GM23338 (cell line): ENCODE measurements around the gene RGP1. TPM values are rescaled to one million over a fixed set of nuclear protein-coding genes. Genes with fewer than 3 reads are reported as not detected.

Source experiments
- ATAC-seq: fragments of 200-7000 bp; cut with Tn5 transposase; 3 replicates; pipeline ENCODE4 v1.9.1; 2020
- DNase-seq: peaks from one replicate; pipeline ENCODE4 v3.0.0-alpha.2; 2015; ENCODE audit warnings: low spot score
- H2AFZ ChIP-seq: fragments of 200-600 bp; sonication (generic); 2 replicates; pipeline ENCODE4 v1.8.0; 2016; ENCODE audit warnings: antibody characterized with exemption, mild to moderate bottlenecking, moderate library complexity
- H3F3A ChIP-seq: fragments of 200-600 bp; sonication (generic); replicated peaks from 2 replicates; pipeline ENCODE4 v1.8.0; 2017; ENCODE audit warnings: antibody characterized with exemption, mixed run types, low read depth
- H3K27ac ChIP-seq: fragments of 200-600 bp; sonication (generic); 2 replicates; pipeline ENCODE4 v1.6.1; 2016; ENCODE audit warnings: low read depth
- H3K27me3 ChIP-seq: fragments of 200-600 bp; sonication (generic); 2 replicates; pipeline ENCODE4 v1.8.0; 2016; ENCODE audit warnings: mild to moderate bottlenecking, mixed run types, moderate library complexity; ENCODE audit not compliant: insufficient read depth
- H3K36me3 ChIP-seq: fragments of 200-600 bp; sonication (generic); 2 replicates; pipeline ENCODE4 v1.8.0; 2016; ENCODE audit warnings: mild to moderate bottlenecking; ENCODE audit not compliant: insufficient read depth
- H3K4me1 ChIP-seq: fragments of 200-600 bp; sonication (generic); 2 replicates; pipeline ENCODE4 v1.8.0; 2016; ENCODE audit warnings: mild to moderate bottlenecking, moderate library complexity; ENCODE audit not compliant: insufficient read depth
- H3K4me2 ChIP-seq: fragments of 200-600 bp; sonication (generic); 2 replicates; pipeline ENCODE4 v1.7.1; 2017; ENCODE audit warnings: mixed run types
- H3K4me3 ChIP-seq: fragments of 200-600 bp; sonication (generic); 2 replicates; pipeline ENCODE4 v1.6.1; 2016; ENCODE audit warnings: mixed run types
- H3K79me2 ChIP-seq: fragments of 200-600 bp; sonication (generic); replicated peaks from 2 replicates; pipeline ENCODE4 v1.8.0; 2017; ENCODE audit warnings: mild to moderate bottlenecking; ENCODE audit not compliant: insufficient read depth
- H3K9me2 ChIP-seq: fragments of 200-600 bp; sonication (generic); 2 replicates; pipeline ENCODE4 v1.8.0; 2017; ENCODE audit not compliant: insufficient read depth
- H4K20me1 ChIP-seq: fragments of 200-600 bp; sonication (generic); replicated peaks from 2 replicates; pipeline ENCODE4 v1.8.0; 2017; ENCODE audit warnings: mild to moderate bottlenecking; ENCODE audit not compliant: insufficient read depth
- H3K27ac Mint-ChIP-seq: 2 replicates; pipeline ENCODE4 v1.8.0; 2020; ENCODE audit warnings: inconsistent platforms, mild to moderate bottlenecking, moderate library complexity, mixed read lengths
- H3K27me3 Mint-ChIP-seq: 3 replicates; pipeline ENCODE4 v1.8.0; 2022; ENCODE audit warnings: low read depth, mild to moderate bottlenecking, moderate library complexity, mixed read lengths, inconsistent platforms; ENCODE audit not compliant: insufficient read depth, poor library complexity
- H3K36me3 Mint-ChIP-seq: 3 replicates; pipeline ENCODE4 v1.8.0; 2021; ENCODE audit warnings: low read depth, mild to moderate bottlenecking, inconsistent platforms, moderate library complexity, mixed read lengths
- H3K4me1 Mint-ChIP-seq: 3 replicates; pipeline ENCODE4 v1.8.0; 2020; ENCODE audit warnings: mild to moderate bottlenecking, inconsistent platforms, mixed read lengths
- H3K4me3 Mint-ChIP-seq: 3 replicates; pipeline ENCODE4 v1.8.0; 2021; ENCODE audit warnings: moderate library complexity, mild to moderate bottlenecking, inconsistent platforms, mixed read lengths
- H3K9me3 Mint-ChIP-seq: 3 replicates; pipeline ENCODE4 v1.8.0; 2020; ENCODE audit warnings: moderate library complexity, mild to moderate bottlenecking, inconsistent platforms, mixed read lengths
- CREB1 ChIP-seq: fragments of 250-450 bp; sonication (Bioruptor Pico); IDR thresholded peaks from 2 replicates; pipeline ENCODE4 v1.5.0; 2020; ENCODE audit warnings: low read depth, mild to moderate bottlenecking, moderate library complexity
- EZH2 ChIP-seq: fragments of 200-600 bp; sonication (generic); IDR thresholded peaks from one replicate; pipeline ENCODE4 v1.8.0; 2017; ENCODE audit warnings: antibody characterized with exemption, mild to moderate bottlenecking, low read depth; ENCODE audit not compliant: unreplicated experiment
- EZH2phosphoT487 ChIP-seq: fragments of 200-600 bp; sonication (generic); IDR thresholded peaks from one replicate; pipeline ENCODE4 v1.8.1; 2018; ENCODE audit warnings: antibody characterized with exemption; ENCODE audit not compliant: unreplicated experiment
- JUNB ChIP-seq: IDR thresholded peaks from one replicate; pipeline ENCODE4 v1.6.1; 2016; ENCODE audit warnings: antibody characterized with exemption; ENCODE audit not compliant: unreplicated experiment
- NANOG ChIP-seq: IDR thresholded peaks from 2 replicates; pipeline ENCODE4 v1.6.1; 2016; ENCODE audit warnings: antibody characterized with exemption, borderline replicate concordance
- POLR2AphosphoS5 ChIP-seq: IDR thresholded peaks from 2 replicates; pipeline ENCODE4 v1.6.1; 2016; ENCODE audit warnings: antibody characterized with exemption, low read depth
- REST ChIP-seq: IDR thresholded peaks from one replicate; pipeline ENCODE4 v1.6.1; 2018; ENCODE audit warnings: antibody characterized with exemption; ENCODE audit not compliant: unreplicated experiment
- STAT1 ChIP-seq: IDR thresholded peaks from one replicate; pipeline ENCODE4 v1.6.1; 2016; ENCODE audit warnings: antibody characterized with exemption; ENCODE audit not compliant: unreplicated experiment
- ZNF114 ChIP-seq: fragments of 250-450 bp; sonication (Bioruptor Pico); IDR thresholded peaks from 2 replicates; pipeline ENCODE4 v1.5.0; 2020; ENCODE audit warnings: mild to moderate bottlenecking, moderate library complexity
- ZNF331 ChIP-seq: fragments of 250-450 bp; sonication (Bioruptor Pico); IDR thresholded peaks from 2 replicates; pipeline ENCODE4 v1.5.0; 2020; ENCODE audit warnings: low read depth, mild to moderate bottlenecking, moderate library complexity
- ZNF462 ChIP-seq: fragments of 250-450 bp; sonication (Bioruptor Pico); IDR thresholded peaks from 2 replicates; pipeline ENCODE4 v1.5.0; 2020; ENCODE audit warnings: mild to moderate bottlenecking, moderate library complexity
- polyA plus RNA-seq: library from polyadenylated mRNA; unstranded; fragments of >200 nt; fragmentation: Nextera tagmentation; extraction: Ambion mirVana; gene quantifications from 2 replicates; pipeline ENCODE4 v1.2.1, GENCODE V29; 2016
- total RNA-seq: library from RNA; depleted of rRNA; stranded (reverse); fragments of >200 nt; shearing (Covaris generic); gene quantifications from 2 replicates; pipeline ENCODE4 v1.2.3, GENCODE V29; 2014
- TF ChIP-seq, protein P1 (sequence below): IDR thresholded peaks from 2 replicates; pipeline ENCODE4 v1.6.1; 2016; ENCODE audit warnings: antibody characterized with exemption
- TF ChIP-seq, protein P2 (sequence below), 2 experiments: fragments of 200-600 bp in 1 of 2; sonication (generic) in 1 of 2; conservative IDR thresholded peaks; 2 replicates each; pipeline versions ENCODE4 v1.5.1 to v1.6.1; 2016 to 2017; ENCODE audit warnings: antibody characterized with exemption in 2 of 2, low read depth in 2 of 2, mild to moderate bottlenecking in 2 of 2, moderate library complexity in 1 of 2

RGP1 gene
- total and polyA plus RNA-seq, 2 experiments from 2014 or later: 2.8 to 16.0 TPM

- Histone ChIP-seq H3K9me2 (no peaks in the 10 kb centered on the region), H3K4me2 (no peak overlapping the region), H3K4me3 (no peak overlapping the region), H3K4me1 (peaks cover 23% of the 10 kb centered on the region), H3K36me3 (peaks cover 26% of the 10 kb centered on the region), H4K20me1 (peaks cover 42% of the 10 kb centered on the region), H3F3A (peaks cover 5% of the 10 kb centered on the region), H3K79me2 (peaks cover 38% of the 10 kb centered on the region), H3K27ac (no peak overlapping the region), H2AFZ (no peak overlapping the region), H3K27me3 (no peaks in the 10 kb centered on the region)
- no peak overlapping the region for H3K27ac Mint-ChIP-seq
- H3K27me3 Mint-ChIP-seq: peaks cover 3% of the 10 kb centered on the region
- ATAC-seq (no peak), DNase-seq (no peak)
- no peak overlapping the region for H3K4me3 Mint-ChIP-seq
- TF ChIP-seq ZNF114 (CRISPR knock-in tag) (no peak), CREB1 (CRISPR knock-in tag) (no peak), EZH2phosphoT487 (no peak), ZNF331 (CRISPR knock-in tag) (no peak), JUNB (no peak), STAT1 (no peak), EZH2 (no peak), NANOG (no peak), REST (no peak), POLR2AphosphoS5 (no peak), ZNF462 (CRISPR knock-in tag) (no peak)
- TF ChIP-seq, protein P1, sequence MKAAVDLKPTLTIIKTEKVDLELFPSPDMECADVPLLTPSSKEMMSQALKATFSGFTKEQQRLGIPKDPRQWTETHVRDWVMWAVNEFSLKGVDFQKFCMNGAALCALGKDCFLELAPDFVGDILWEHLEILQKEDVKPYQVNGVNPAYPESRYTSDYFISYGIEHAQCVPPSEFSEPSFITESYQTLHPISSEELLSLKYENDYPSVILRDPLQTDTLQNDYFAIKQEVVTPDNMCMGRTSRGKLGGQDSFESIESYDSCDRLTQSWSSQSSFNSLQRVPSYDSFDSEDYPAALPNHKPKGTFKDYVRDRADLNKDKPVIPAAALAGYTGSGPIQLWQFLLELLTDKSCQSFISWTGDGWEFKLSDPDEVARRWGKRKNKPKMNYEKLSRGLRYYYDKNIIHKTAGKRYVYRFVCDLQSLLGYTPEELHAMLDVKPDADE: no peak
- TF ChIP-seq, protein P2, sequence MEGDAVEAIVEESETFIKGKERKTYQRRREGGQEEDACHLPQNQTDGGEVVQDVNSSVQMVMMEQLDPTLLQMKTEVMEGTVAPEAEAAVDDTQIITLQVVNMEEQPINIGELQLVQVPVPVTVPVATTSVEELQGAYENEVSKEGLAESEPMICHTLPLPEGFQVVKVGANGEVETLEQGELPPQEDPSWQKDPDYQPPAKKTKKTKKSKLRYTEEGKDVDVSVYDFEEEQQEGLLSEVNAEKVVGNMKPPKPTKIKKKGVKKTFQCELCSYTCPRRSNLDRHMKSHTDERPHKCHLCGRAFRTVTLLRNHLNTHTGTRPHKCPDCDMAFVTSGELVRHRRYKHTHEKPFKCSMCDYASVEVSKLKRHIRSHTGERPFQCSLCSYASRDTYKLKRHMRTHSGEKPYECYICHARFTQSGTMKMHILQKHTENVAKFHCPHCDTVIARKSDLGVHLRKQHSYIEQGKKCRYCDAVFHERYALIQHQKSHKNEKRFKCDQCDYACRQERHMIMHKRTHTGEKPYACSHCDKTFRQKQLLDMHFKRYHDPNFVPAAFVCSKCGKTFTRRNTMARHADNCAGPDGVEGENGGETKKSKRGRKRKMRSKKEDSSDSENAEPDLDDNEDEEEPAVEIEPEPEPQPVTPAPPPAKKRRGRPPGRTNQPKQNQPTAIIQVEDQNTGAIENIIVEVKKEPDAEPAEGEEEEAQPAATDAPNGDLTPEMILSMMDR (conservative IDR thresholded peaks at IDR 0.05; ENCODE audit: low read depth in 2 of 2): no peak
- H3K9me3 Mint-ChIP-seq: no peaks in the 10 kb centered on the region
- peaks cover 70% of the 10 kb centered on the region for H3K36me3 Mint-ChIP-seq
- peaks cover 20% of the 10 kb centered on the region for H3K4me1 Mint-ChIP-seq
These were observed 5.6 kb upstream of the RGP1 start for GRCh38 chr9:35743452-35743851.
